CD4-positive, alpha-beta memory T cell (primary cell): Measurements from ENCODE around the gene SNURF. TPM values are rescaled to one million over a fixed set of nuclear protein-coding genes. Genes with fewer than 3 reads are reported as not detected.
A peak's percentile ranks its signal among the peaks of the same experiment; 100 is the strongest.

Experiments
- CTCF ChIA-PET: fragments of 350-600 bp; sonication (Branson Sonifier 250); formaldehyde crosslinking; loops from one replicate; lab custom pipeline; 2021; ENCODE audit warnings: inconsistent platforms; ENCODE audit not compliant: partially characterized antibody; lab: Charles Lee
- POLR2A ChIA-PET: fragments of 350-600 bp; sonication (Branson Sonifier 250); formaldehyde crosslinking; loops from one replicate; lab custom pipeline; 2021; ENCODE audit not compliant: partially characterized antibody; lab: Charles Lee
- DNase-seq, 5 donors: peaks; one replicate each; pipeline versions ENCODE4 v3.0.0 to v3.0.0-alpha.2; 2020 to 2022; ENCODE audit warnings: mixed read lengths in 1 of 5
- H3K27ac ChIP-seq: one replicate; pipeline ENCODE4 v1.7.0; 2013; ENCODE audit warnings: low read depth, low read length
- H3K27me3 ChIP-seq: 2 replicates; pipeline ENCODE4 v1.7.0; 2013; ENCODE audit warnings: mild to moderate bottlenecking, low read length, moderate library complexity; ENCODE audit not compliant: insufficient read depth
- H3K36me3 ChIP-seq: 2 replicates; pipeline ENCODE4 v1.7.0; 2013; ENCODE audit warnings: mild to moderate bottlenecking, low read length, moderate library complexity; ENCODE audit not compliant: insufficient read depth
- H3K4me1 ChIP-seq: 2 replicates; pipeline ENCODE4 v1.7.0; 2013; ENCODE audit warnings: mild to moderate bottlenecking, low read length, moderate library complexity; ENCODE audit not compliant: insufficient read depth
- H3K4me3 ChIP-seq, 2 donors: one replicate each; pipeline ENCODE4 v1.7.0; 2013; ENCODE audit warnings: low read length in 2 of 2, mild to moderate bottlenecking in 1 of 2
- H3K9me3 ChIP-seq, 2 donors: one replicate each; pipeline ENCODE4 v1.7.0; 2013; ENCODE audit warnings: low read length in 2 of 2, control low read depth in 1 of 2; ENCODE audit not compliant: control insufficient read depth in 1 of 2
- H3K27ac Mint-ChIP-seq, 7 donors: one replicate each; pipeline ENCODE4 v1.8.0; 2020 to 2021; ENCODE audit warnings: mixed read lengths in 7 of 7, mild to moderate bottlenecking in 6 of 7, inconsistent platforms in 3 of 7, moderate library complexity in 3 of 7
- H3K27me3 Mint-ChIP-seq, 2 donors: one replicate each; pipeline ENCODE4 v1.8.0; 2020 to 2021; ENCODE audit warnings: mixed read lengths in 2 of 2
- H3K36me3 Mint-ChIP-seq, 2 donors: one replicate each; pipeline ENCODE4 v1.8.0; 2020 to 2021; ENCODE audit warnings: mixed read lengths in 2 of 2, inconsistent platforms in 1 of 2, mild to moderate bottlenecking in 1 of 2
- H3K4me1 Mint-ChIP-seq, 4 donors: one replicate each; pipeline ENCODE4 v1.8.0; 2020 to 2021; ENCODE audit warnings: mixed read lengths in 4 of 4, mild to moderate bottlenecking in 1 of 4
- H3K4me3 Mint-ChIP-seq, 8 donors: one replicate each; pipeline ENCODE4 v1.8.0; 2020 to 2021; ENCODE audit warnings: mixed read lengths in 8 of 8, mild to moderate bottlenecking in 7 of 8, moderate library complexity in 6 of 8, inconsistent platforms in 3 of 8
- H3K9me3 Mint-ChIP-seq, 8 donors: one replicate each; pipeline ENCODE4 v1.8.0; 2020 to 2021; ENCODE audit warnings: mixed read lengths in 8 of 8, mild to moderate bottlenecking in 5 of 8, inconsistent platforms in 3 of 8, moderate library complexity in 1 of 8
- intact Hi-C: fragments of 100-400 bp; cut with micrococcal nuclease; formaldehyde crosslinking; loops from one replicate; pipeline ENCODE4 v1.15.1; 2023
- polyA plus RNA-seq, 2 donors: library from polyadenylated mRNA; unstranded; fragments of 300-500 nt; fragmentation: Illumina TruSeq; gene quantifications; one replicate each; pipeline ENCODE4 v1.2.3, GENCODE V29; 2021
- total RNA-seq, 2 experiments: library from RNA; stranded (reverse); gene quantifications; one replicate each; pipeline ENCODE4 v1.2.3, GENCODE V29; 2021

SNURF gene
- total and polyA plus RNA-seq, 4 experiments from 2014 or later = 31.4 to 44.4 (median 37.9) TPM

DNA sequence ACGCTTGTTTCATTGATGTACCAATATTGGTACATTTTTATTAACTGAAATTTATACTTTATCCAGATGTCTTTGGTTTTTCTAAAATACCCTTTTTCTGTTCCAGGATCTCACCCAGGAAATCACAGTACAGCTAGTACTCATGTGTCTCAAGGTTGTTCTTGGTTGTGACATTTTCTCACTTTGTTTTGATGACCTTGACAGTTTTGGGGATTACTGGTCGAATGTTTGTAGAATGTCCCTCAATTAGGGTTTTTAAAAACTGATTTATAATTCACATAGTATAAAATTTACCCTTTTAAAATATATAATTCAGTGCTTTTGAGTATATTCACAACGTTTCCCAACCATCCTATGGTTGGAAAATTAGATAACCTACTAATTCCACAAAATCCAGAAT, 6.3 kb upstream of the SNURF start:
- H3K27me3 Mint-ChIP-seq = peaks cover 0 to 2% of the 10 kb centered on the region in 2 donors
- H3K36me3 Mint-ChIP-seq = no peaks in the 10 kb centered on the region
- CTCF ChIA-PET = no interaction called here

DNA sequence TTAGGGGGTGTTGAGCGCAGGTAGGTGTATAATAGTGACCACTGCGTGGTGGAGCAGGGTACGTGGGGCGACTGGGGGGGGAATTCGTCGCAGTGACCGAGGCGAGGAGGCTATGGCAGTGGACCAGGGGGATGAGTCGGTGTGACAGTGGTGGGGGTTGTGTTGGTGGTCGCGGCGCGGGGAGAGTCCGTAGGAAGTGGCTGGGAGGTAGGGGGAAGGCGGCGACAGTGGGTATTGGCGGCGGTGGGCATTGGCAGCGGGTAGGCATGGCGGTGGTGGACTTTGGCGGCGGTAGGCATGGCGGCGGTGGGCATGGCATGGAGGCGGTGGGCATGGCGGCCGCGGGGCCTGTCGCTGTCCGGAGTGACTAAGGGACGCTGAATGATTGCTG, 739 bp downstream of the SNURF start:
- H3K4me3 ChIP-seq = peak overlapping the region; percentile 73 to 77
- ChIA-PET POLR2A (interaction anchor here (1.0 to 1.4 kb wide), 3 partner anchors 27 to 483 kb away, joined by 3 to 8 read pairs (median 3); partner anchors contain the start of gene UBE3A), CTCF (no interaction called here)
- no peaks in the 10 kb centered on the region for H3K27me3 ChIP-seq
- Mint-ChIP-seq H3K4me3 (peak overlapping the region; percentile 92 to 98 (median 96)), H3K27ac (peak overlapping the region; percentile 94 to 98 (median 97)), H3K4me1 (peaks cover 5 to 37% (median 19%) of the 10 kb centered on the region in 4 donors), H3K27me3 (peaks cover 0 to 2% of the 10 kb centered on the region in 2 donors), H3K36me3 (peaks cover 13 to 32% of the 10 kb centered on the region in 2 donors), H3K9me3 (peaks cover 0 to 28% (median 11%) of the 10 kb centered on the region in 8 donors)
- H3K27ac ChIP-seq = peak overlapping the region; percentile 87
- H3K9me3 ChIP-seq = no peaks in the 10 kb centered on the region
- intact Hi-C loops = loop anchor here (10.0 kb wide), 1 partner anchor 909 kb away; the partner anchor contains the start of gene ATP10A
- H3K4me1 ChIP-seq = peaks cover 23% of the 10 kb centered on the region
- H3K36me3 ChIP-seq = no peaks in the 10 kb centered on the region
- peak in 2 of 5 donors; percentile 36 to 38 for DNase-seq

More for the DNA sequence above, 6.3 kb upstream of the SNURF start:
- no peak for DNase-seq
- no peak overlapping the region for H3K27ac ChIP-seq
- intact Hi-C loops = no loop called here
- no peaks in the 10 kb centered on the region for H3K9me3 ChIP-seq
- peaks cover 0 to 7% (median 3%) of the 10 kb centered on the region in 8 donors for H3K9me3 Mint-ChIP-seq
- H3K4me1 ChIP-seq = no peaks in the 10 kb centered on the region
- H3K27me3 ChIP-seq = no peaks in the 10 kb centered on the region
- H3K4me3 ChIP-seq = no peak overlapping the region
- no peaks in the 10 kb centered on the region for H3K4me1 Mint-ChIP-seq
- POLR2A ChIA-PET = no interaction called here
- H3K36me3 ChIP-seq = no peaks in the 10 kb centered on the region
- H3K4me3 Mint-ChIP-seq = no peak overlapping the region
- no peak overlapping the region for H3K27ac Mint-ChIP-seq

DNA sequence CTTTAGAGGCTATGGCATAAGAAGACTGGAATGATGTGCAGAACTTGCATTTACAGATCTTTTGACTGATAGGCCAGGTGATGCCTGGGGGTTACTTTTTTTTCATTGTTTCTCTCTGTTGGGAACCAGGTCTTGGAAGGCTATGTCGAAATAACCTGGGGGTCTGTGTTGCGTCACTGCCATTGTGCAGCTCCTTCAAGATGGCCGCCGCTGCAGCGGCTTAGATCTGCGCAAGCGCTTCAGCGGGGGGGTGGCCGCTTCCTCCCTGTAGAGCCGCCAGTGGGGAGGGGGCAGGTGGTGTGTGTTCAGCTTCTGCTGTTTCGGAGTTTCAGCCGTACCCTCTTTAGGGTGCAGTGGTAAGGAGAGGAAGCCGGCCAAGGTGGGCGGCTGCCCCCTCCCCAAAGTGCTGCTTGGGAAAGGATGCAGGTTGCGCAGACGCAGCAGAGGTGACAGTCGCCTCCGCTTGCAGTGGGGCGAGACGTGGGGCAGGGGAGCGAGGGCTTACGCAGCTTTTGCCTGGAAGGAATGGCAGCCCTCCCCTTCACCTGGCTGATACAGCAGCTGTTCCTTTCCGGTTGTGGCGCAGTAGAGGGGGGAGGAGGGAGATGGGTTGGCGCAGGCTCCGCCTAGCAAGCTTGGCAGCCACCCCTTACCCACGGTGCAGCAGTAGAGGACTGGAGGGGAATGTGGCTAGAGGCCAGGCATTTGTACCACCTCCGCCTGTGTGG, 1.5 kb downstream of the SNURF start:
- H3K27me3 Mint-ChIP-seq = peaks cover 0 to 2% of the 10 kb centered on the region in 2 donors
- H3K36me3 Mint-ChIP-seq = peaks cover 19 to 34% of the 10 kb centered on the region in 2 donors

DNA sequence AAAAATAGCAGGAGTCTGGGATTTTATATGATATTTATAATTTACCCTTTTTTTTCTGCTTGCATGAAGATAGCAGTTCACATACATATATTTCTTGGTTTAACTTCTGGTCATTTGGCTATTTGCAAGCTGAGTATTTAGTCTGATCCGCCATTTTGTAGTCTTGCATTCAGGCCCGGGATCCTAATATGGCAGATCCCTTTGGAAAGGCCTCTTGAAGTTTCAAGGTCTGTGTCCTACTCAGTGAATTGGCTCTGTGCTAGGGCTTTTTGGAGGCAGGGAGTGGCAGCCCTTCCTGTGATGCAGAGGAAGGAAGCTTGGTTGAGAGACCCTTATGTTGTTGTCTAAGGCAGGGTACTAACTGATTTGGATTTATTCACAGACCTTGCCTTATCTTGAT, 2.9 kb downstream of the SNURF start:
- intact Hi-C loops = loop anchor here (10.0 kb wide), 1 partner anchor 907 kb away; the partner anchor contains the start of gene ATP10A
- Histone ChIP-seq H3K4me3 (no peak overlapping the region), H3K4me1 (peaks cover 26% of the 10 kb centered on the region), H3K36me3 (no peaks in the 10 kb centered on the region), H3K27me3 (no peaks in the 10 kb centered on the region), H3K27ac (no peak overlapping the region), H3K9me3 (no peaks in the 10 kb centered on the region)
- H3K4me1 Mint-ChIP-seq = peaks cover 7 to 37% (median 23%) of the 10 kb centered on the region in 4 donors
- peaks cover 0 to 34% (median 9%) of the 10 kb centered on the region in 8 donors for H3K9me3 Mint-ChIP-seq
- H3K27ac Mint-ChIP-seq = peak overlapping the region in 4 of 7 donors; percentile 46 to 97 (median 60)
- no peak for DNase-seq
- CTCF ChIA-PET = no interaction called here
- peaks cover 28 to 37% of the 10 kb centered on the region in 2 donors for H3K36me3 Mint-ChIP-seq
- no peaks in the 10 kb centered on the region for H3K27me3 Mint-ChIP-seq
- peak overlapping the region; percentile 13 to 57 (median 48) for H3K4me3 Mint-ChIP-seq
- POLR2A ChIA-PET = interaction anchor here (1.3 kb wide), 1 partner anchor 22 kb away, joined by 3 read pairs; no protein-coding TSS in a partner anchor

More for the DNA sequence above, 1.5 kb downstream of the SNURF start:
- Mint-ChIP-seq H3K27ac (peak overlapping the region; percentile 94 to 98 (median 97)), H3K9me3 (peaks cover 0 to 30% (median 10%) of the 10 kb centered on the region in 8 donors), H3K4me3 (peak overlapping the region; percentile 92 to 98 (median 96)), H3K4me1 (peaks cover 5 to 37% (median 22%) of the 10 kb centered on the region in 4 donors)
- H3K4me3 ChIP-seq = peak overlapping the region; percentile 7 to 77
- H3K4me1 ChIP-seq = peaks cover 26% of the 10 kb centered on the region
- peak overlapping the region; percentile 87 for H3K27ac ChIP-seq
- H3K36me3 ChIP-seq = no peaks in the 10 kb centered on the region
- no peaks in the 10 kb centered on the region for H3K9me3 ChIP-seq
- CTCF ChIA-PET = interaction anchor here (0.6 kb wide), 1 partner anchor 68 kb away, joined by 3 read pairs; no protein-coding TSS in a partner anchor
- peak; percentile 66 to 84 (median 71) for DNase-seq
- H3K27me3 ChIP-seq = no peaks in the 10 kb centered on the region
- intact Hi-C loops = loop anchor here (1.0 to 10.0 kb wide), 2 partner anchors 482 to 909 kb away; partner anchors contain the start of gene ATP10A
- POLR2A ChIA-PET = interaction anchor here (0.7 to 1.4 kb wide), 5 partner anchors 11 to 905 kb away, joined by 3 to 8 read pairs (median 3); partner anchors contain the start of gene UBE3A

DNA sequence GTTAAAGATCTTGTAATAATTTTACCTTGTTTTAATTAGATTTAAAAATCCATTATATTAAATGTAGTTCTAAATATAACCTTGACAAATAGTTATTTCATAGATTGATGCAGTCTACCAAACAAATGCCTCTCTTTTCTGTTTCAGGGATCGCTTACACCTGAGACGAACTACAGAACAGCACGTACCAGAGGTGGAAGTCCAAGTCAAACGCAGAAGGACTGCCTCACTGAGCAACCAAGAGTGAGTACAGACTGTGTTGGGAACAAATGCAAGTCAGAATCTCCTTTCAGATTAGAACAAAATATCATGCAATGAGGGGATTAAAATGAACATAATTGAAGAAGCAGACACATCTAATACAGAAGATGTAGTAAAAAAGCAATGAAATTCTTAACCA, 7.2 kb downstream of the SNURF start:
- Mint-ChIP-seq H3K4me3 (no peak overlapping the region), H3K27me3 (no peaks in the 10 kb centered on the region), H3K36me3 (peaks cover 51 to 65% of the 10 kb centered on the region in 2 donors), H3K27ac (no peak overlapping the region), H3K9me3 (peaks cover 0 to 64% (median 29%) of the 10 kb centered on the region in 8 donors), H3K4me1 (peaks cover 6 to 26% (median 14%) of the 10 kb centered on the region in 4 donors)
- intact Hi-C loops = no loop called here
- DNase-seq = no peak
- POLR2A ChIA-PET = no interaction called here
- Histone ChIP-seq H3K36me3 (peaks cover 25% of the 10 kb centered on the region), H3K4me3 (no peak overlapping the region), H3K4me1 (peaks cover 23% of the 10 kb centered on the region), H3K9me3 (no peaks in the 10 kb centered on the region), H3K27ac (no peak overlapping the region), H3K27me3 (no peaks in the 10 kb centered on the region)
- CTCF ChIA-PET = no interaction called here

DNA sequence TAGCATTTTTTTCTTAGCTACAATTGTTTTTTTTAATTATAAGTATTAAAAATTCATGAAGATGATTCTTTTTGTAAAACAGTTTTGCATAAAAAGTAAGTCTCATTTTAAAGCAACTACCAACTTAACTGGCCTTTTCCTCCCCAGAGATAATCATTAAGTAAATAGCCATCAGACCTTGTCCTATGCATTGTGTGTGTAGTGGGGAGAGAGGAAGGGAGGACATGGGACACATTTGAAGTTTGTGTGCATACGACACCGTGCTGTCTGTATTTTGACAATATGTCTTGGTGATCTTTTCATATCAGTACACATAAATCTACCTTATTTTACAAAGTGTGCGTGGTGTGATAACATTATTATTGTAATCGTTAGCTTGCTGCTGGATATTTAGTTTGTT, 8.1 kb downstream of the SNURF start:
- no peak for DNase-seq
- ChIA-PET CTCF (no interaction called here), POLR2A (no interaction called here)
- Mint-ChIP-seq H3K4me3 (no peak overlapping the region), H3K9me3 (peaks cover 0 to 65% (median 30%) of the 10 kb centered on the region in 8 donors), H3K4me1 (peaks cover 2 to 18% (median 9%) of the 10 kb centered on the region in 4 donors), H3K27ac (no peak overlapping the region), H3K27me3 (no peaks in the 10 kb centered on the region), H3K36me3 (peaks cover 56 to 71% of the 10 kb centered on the region in 2 donors)
- no peaks in the 10 kb centered on the region for H3K27me3 ChIP-seq
- no peak overlapping the region for H3K4me3 ChIP-seq
- H3K36me3 ChIP-seq = peaks cover 26% of the 10 kb centered on the region
- intact Hi-C loops = no loop called here
- peaks cover 16% of the 10 kb centered on the region for H3K4me1 ChIP-seq
- no peaks in the 10 kb centered on the region for H3K9me3 ChIP-seq
- H3K27ac ChIP-seq = no peak overlapping the region
